NCI-H2227 (cell line): ENCODE results near the gene SAMSN1.
"Not testable (repeated sequence)": the region's sequence is repeated elsewhere in the genome, so short reads cannot be mapped to it uniquely, and the experiment has no call there.

Experiments
- DNase-seq: peaks from one replicate; lab custom pipeline; 2025; ENCODE audit not compliant: unreplicated experiment; lab: John Stamatoyannopoulos, UW

Gene SAMSN1

GRCh38 chr21:14531757-14532316, 14.3 kb downstream of the SAMSN1 start:
- DNase-seq: no peak

- no peak for DNase-seq
Observed at GRCh38 chr21:14530592-14530991, 15.5 kb downstream of the SAMSN1 start.

GRCh38 chr21:14528815-14529214, 17.3 kb downstream of the SAMSN1 start:
- DNase-seq: no peak

- DNase-seq: no peak
Observed at GRCh38 chr21:14527696-14528652, 18.1 kb downstream of the SAMSN1 start.

GRCh38 chr21:14526836-14527695, 19.0 kb downstream of the SAMSN1 start:
- no peak for DNase-seq

GRCh38 chr21:14526199-14526598, 19.9 kb downstream of the SAMSN1 start:
- no peak for DNase-seq

GRCh38 chr21:14523234-14523633, 22.9 kb downstream of the SAMSN1 start:
- no peak for DNase-seq

- no peak for DNase-seq
Observed at GRCh38 chr21:14522736-14523135, 23.4 kb downstream of the SAMSN1 start.

- DNase-seq: no peak
Observed at GRCh38 chr21:14520535-14520934, 25.6 kb downstream of the SAMSN1 start.

GRCh38 chr21:14519000-14519399, 27.1 kb downstream of the SAMSN1 start:
- no peak for DNase-seq

GRCh38 chr21:14513804-14514203, 32.3 kb downstream of the SAMSN1 start:
- DNase-seq: no peak

- DNase-seq: not testable (repeated sequence)
Observed at GRCh38 chr21:14506859-14507457, 39.2 kb downstream of the SAMSN1 start.

- DNase-seq: no peak
Observed at GRCh38 chr21:14500873-14501272, 45.2 kb downstream of the SAMSN1 start.

GRCh38 chr21:14499316-14499715, 46.8 kb downstream of the SAMSN1 start:
- no peak for DNase-seq

- no peak for DNase-seq
Observed at GRCh38 chr21:14497825-14498224, 48.3 kb downstream of the SAMSN1 start.

GRCh38 chr21:14495075-14495474, 51.0 kb downstream of the SAMSN1 start:
- no peak for DNase-seq

- DNase-seq: not testable (repeated sequence)
Observed at GRCh38 chr21:14494181-14494580, 51.9 kb downstream of the SAMSN1 start.

GRCh38 chr21:14493731-14494130, 52.4 kb downstream of the SAMSN1 start:
- DNase-seq: no peak

- DNase-seq: no peak
Observed at GRCh38 chr21:14492931-14493330, 53.2 kb downstream of the SAMSN1 start.

- no peak for DNase-seq
Observed at GRCh38 chr21:14491269-14491681, 54.8 kb downstream of the SAMSN1 start.

- DNase-seq: no peak
Observed at GRCh38 chr21:14488672-14489204, 57.4 kb downstream of the SAMSN1 start.
